NT2/D1 (cell line): ENCODE measurements around the gene VWA2.

Source experiments
- SUZ12 ChIP-seq: IDR thresholded peaks from 2 replicates; pipeline ENCODE4 v1.6.1; 2011; ENCODE audit not compliant: insufficient read length, insufficient read depth; ENCODE audit errors: extremely low read depth
- YY1 ChIP-seq: IDR thresholded peaks from 2 replicates; pipeline ENCODE4 v1.6.1; 2011; ENCODE audit not compliant: insufficient read length, insufficient read depth
- ZNF274 ChIP-seq: IDR thresholded peaks from 2 replicates; pipeline ENCODE4 v1.6.1; 2011; ENCODE audit warnings: mild to moderate bottlenecking, low read depth, low read length

DNA sequence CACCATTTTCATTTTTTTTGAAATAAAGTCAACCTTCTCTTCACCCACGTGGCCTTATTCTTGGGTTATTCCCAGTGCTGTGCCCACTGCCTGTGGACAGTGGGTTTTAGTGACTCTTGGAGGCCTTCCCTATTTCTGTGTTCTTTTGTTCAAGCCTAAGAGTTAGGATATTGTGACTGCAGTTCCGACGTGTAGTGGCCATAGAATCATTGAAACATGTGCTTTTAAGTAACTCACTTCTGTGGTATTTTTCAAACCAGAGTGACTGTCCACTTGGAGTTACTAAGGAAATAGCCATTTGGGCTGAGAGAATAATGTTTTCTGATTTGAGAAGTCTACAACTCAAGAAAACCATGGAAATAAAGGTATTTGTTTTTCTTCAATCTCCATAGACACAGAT is 36.2 kb upstream of the VWA2 start:
- TF ChIP-seq ZNF274 (no peak), SUZ12 (no peak), YY1 (no peak)
